ENCODE measurements around the gene SEMA6C.
"Not testable (repeated sequence)": the region's sequence is repeated elsewhere in the genome, so short reads cannot be mapped to it uniquely, and the experiment has no call there.

SEMA6C gene

GRCh38 chr1:151146412-151147131, at the start of gene SEMA6C:
SEMA6C (minus strand) TSS chr1:151146631; CDS start chr1:151142621, 4,010 bp downstream.
- peak; percentile 65 to 78 for DNase-seq (ENCODE audit: low read depth in 2 of 2)

DNA sequence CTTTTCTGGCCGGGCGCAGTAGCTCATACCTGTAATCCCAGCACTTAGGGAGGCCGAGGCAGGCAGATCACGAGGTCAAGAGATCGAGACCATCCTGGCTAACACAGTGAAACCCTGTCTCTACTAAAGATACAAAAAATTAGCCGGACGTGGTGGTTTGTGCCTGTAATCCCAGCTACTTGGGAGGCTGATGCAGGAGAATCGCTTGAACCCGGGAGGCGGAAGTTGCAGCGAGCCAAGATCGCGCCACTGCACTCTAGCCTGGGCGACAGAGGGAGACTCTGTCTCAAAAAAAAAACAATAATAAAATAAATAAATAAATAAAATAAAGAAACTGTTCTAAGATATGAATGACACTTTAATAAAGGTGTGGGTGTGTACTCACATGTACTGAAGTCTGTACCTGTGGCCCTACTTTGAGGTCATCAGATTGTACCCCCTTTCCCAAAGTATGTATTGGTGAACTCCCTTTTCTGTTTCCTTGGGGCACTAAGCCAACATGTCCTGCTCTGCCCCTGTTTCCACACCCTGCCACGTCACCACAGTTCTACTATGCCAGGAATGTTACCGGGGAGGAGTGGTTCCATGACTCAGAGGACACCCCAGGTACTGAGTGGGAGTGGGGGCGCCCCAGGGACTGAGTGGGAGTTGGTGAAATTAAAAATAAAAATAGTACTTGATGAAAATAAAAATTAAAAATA, 48.6 kb upstream of the SEMA6C start:
- not testable (repeated sequence) for DNase-seq (ENCODE audit: low read depth in 2 of 2)

GRCh38 chr1:151193856-151194255, 47.4 kb upstream of the SEMA6C start:
- DNase-seq (ENCODE audit: low read depth in 2 of 2), result no peak

- no peak for DNase-seq (ENCODE audit: low read depth in 2 of 2)
These were observed 46.9 kb upstream of the SEMA6C start for GRCh38 chr1:151193304-151193703.

GRCh38 chr1:151192047-151192446, 45.6 kb upstream of the SEMA6C start:
- DNase-seq (ENCODE audit: low read depth in 2 of 2), result no peak

DNA sequence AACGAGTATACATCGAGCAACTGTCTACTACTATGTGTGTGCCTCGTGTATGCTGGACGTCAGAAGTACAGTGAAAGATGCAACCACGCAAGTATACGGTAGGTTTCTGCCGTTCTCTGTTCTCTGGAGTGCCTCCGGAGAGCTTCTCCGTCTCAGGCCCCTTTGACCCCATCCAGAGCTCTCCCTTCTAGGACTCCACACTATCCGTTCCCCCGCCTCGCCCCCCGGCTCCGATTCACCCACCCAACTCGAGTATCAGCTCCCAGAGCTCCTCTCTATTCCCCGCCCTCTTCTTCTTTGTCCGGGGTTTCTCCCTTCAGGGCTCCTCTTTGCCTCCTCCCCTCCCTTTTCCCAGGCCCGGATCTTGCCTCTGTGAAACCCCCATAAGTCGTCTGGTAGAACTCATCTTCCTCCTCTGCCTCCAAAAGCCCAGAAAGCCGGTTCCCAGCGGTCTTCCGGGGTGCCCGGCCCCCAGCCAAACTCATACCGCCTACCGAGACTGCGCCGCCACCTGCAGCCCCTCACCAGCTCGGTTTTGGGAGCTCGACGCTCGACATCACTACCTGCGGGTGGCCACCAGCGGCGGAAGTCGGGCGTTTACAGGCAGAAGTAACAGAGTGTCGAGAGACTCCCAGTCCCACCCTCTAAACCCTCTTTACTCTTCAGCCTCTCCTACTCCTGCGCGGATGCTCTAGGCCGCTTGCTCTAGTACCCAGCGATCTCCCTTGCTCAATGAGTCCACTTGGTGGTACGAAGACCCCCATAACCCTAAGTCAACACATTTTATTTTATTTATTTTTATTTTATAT, 43.4 kb upstream of the SEMA6C start, which contains the start of gene VPS72:
VPS72 (minus strand) TSS at position 561 of the 809 bp plus-strand sequence; CDS start at position 485, 76 bp downstream.
- peak; percentile 60 to 61 for DNase-seq (ENCODE audit: low read depth in 2 of 2)

- DNase-seq (ENCODE audit: low read depth in 2 of 2), result not testable (repeated sequence)
These were observed 42.2 kb upstream of the SEMA6C start for GRCh38 chr1:151188667-151189066.

DNA sequence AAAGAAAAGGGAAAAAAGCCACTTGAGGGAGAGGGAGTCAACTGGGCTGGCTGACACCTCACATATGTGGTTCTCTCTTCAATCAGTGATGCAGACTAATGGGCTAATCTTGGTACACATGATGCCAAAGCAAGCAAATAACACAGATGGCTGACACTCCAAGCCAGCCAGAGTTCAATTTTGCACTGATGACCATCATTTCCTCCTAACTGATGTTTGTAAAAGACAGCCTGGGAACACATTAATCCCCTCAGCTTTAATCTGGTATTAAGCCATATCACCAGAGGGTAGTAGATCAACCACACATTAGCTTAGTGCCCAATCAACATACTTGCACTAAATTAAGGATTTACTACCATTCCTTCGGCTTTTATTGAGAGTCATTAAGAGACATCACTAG, 40.8 kb upstream of the SEMA6C start:
- DNase-seq (ENCODE audit: low read depth in 2 of 2), result no peak

GRCh38 chr1:151184211-151184610, 37.8 kb upstream of the SEMA6C start:
- DNase-seq (ENCODE audit: low read depth in 2 of 2), result no peak

- no peak for DNase-seq (ENCODE audit: low read depth in 2 of 2)
These were observed 30.1 kb upstream of the SEMA6C start for GRCh38 chr1:151176514-151177045.

DNA sequence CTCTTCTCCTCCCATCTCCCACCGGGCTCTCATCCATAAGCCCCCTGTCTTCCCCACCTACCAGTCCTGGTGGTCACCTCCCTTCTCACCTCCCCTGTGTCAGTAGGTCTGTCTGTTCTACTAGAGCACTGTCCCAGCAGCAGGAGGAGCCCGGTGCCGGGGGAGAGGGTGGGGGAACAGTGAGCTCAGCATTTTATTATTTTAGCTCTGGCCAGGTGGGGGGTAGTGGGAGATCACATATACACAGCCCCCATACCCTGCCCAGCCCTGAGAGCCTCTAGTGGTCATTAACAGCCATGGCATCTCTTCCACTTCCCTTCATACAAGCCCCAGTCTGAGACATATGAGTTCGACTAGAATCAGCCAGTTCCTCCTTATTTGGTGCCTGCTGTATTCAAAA, 29.4 kb upstream of the SEMA6C start, which contains the start of gene TMOD4:
TMOD4 (minus strand) TSS at position 119 of the 400 bp plus-strand sequence. CDS start 1,106 bp downstream, outside the sequence.
- DNase-seq (ENCODE audit: low read depth in 2 of 2), result no peak

DNA sequence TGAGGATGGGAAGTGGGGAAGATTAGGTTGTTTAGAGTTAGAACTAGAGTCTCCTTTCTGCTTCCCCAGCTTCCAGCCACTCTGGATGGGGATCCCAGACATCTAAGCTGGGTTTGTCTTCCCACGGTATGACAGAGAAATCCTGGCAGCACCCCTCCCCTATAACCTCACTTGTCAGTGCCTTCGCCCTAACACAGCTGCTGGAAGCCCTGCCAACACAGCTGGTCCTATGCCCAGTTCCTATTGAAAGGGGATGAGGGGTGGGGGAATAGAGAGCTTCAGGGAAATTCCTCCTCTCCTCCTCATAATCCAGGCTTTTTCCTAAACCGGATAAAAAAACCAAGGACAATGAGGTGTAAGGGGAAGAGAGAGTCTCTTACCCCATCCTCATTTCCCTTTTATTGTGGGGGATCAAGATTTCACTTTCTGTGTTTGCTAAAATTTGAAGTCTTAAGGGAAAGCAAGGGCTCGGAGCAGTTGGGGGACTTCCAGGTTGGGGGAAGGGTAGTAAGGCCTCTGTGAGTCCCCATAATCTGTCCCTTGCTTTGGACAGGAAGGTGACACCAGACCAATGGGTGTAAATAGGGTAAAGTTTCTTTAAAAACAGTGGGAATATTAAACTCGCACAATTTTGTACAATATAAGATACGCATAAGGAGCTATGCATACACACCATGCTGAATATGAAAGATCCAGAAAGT, 28.8 kb upstream of the SEMA6C start:
- no peak for DNase-seq (ENCODE audit: low read depth in 2 of 2)

GRCh38 chr1:151171190-151171589, 24.8 kb upstream of the SEMA6C start:
- DNase-seq (ENCODE audit: low read depth in 2 of 2), result no peak

DNA sequence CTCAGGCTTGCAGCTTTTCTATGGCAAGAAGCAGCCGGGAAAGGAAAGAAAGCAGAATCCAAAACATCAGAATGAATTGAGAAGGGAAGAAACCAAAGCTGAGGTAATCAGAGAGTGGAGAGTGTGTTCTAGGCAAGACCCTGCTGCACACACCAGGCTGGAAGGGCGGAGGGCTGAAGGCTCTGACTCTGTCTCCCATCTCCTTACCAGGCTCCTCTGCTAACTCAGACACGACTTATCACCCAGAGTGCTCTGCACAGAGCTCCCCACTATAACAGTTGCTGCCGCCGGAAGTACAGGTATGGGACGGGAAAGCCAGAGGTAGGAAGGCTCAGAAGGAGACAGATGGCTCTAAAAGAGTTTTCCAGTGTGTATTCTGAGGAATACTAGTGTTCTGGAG, 20.7 kb upstream of the SEMA6C start:
- DNase-seq (ENCODE audit: low read depth in 2 of 2), result no peak

DNA sequence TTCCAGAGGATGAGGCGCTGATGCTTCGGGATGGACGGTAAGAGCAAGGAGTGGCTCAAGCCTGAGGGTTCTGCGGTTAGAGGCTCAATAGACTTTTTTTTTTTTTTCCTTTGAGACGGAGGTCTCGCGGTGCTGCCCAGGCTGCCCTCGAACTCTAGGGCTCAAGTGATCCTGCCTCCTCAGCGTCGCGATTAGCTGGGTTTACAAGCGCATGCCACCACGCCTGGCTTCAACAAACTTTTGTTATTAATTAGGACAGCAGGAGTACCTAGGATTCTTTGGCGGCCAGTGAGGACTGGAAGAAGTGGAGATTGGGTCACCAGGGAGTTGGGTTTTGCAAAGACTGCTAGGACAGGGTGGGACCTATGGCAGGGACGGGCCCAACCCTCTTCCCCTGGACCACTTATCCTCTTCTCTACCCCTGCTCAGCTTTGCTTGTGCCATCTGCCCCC, 20.1 kb upstream of the SEMA6C start:
- DNase-seq (ENCODE audit: low read depth in 2 of 2), result no peak

DNA sequence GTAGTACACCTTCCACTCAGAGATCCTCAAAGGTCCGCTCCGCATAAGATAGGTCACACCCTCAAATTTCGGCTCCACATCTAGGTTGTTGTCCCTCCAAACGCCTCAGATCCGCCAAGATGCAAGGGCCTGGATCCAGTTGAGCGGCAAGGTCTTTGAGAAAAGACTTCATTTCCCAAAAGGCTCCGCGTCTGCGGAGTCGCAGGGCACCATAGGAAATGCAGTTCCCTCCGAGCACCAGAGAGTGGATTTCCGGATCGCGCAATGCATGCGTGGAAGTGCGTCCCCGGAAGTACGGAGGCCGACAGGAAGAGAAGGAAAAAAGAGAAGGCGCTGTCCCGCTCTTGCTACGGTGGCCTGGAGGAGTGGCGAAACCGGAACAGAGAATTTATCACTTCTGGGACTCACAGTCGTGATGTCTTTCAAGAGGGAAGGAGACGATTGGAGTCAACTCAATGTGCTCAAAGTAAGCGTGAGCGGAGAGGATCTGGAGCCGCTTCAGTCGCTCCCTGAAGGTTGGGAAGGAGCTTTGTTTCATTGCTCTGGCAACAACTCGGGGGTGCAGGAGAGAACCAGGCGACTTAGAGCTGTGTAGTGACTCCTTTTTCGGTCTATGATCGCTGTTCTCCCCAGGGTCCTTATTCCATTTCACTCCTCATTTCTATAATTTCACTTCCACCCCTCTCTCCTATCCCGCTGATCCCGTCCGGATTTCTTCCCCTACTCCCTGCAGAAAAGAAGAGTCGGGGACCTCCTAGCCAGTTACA, 19.5 kb upstream of the SEMA6C start, which contains the start of the genes LYSMD1 and SCNM1:
LYSMD1 (minus strand) TSS at position 165 of the 767 bp plus-strand sequence. CDS start 644 bp downstream, outside the sequence.
SCNM1 (plus strand) TSS at position 407 of the 767 bp plus-strand sequence; CDS start at position 416, 9 bp downstream.
- peak; percentile 86 for DNase-seq (ENCODE audit: low read depth in 2 of 2)

- no peak for DNase-seq (ENCODE audit: low read depth in 2 of 2)
These were observed 18.9 kb upstream of the SEMA6C start for GRCh38 chr1:151165281-151165737.

DNA sequence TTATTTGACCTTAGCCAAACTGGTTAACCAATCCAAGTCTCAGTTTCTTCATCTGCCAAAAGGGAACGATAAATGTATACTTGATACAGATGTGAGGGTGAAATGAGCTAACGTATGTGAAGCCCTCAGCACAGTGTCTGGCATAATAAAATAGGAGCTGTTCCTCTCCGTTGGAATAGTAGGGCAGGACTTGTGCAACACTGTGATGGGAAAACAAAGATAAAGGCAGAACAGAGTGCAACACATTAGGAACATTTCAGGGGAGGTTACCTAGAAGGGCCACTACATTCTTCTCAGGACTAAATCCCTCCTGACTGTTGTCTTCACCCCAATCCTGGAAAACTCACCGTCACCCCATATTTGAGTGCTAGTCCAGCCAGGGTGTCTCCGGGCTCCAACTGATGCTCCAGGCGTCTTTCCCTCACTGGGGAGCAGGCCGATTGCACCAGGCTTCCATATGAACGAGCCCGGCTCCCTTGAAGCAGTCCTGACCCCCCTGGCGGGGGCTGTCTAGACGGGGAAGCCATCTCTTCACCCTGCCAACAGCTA, 18.4 kb upstream of the SEMA6C start:
- DNase-seq (ENCODE audit: low read depth in 2 of 2), result no peak

GRCh38 chr1:151159373-151159772, 12.9 kb upstream of the SEMA6C start:
- no peak for DNase-seq (ENCODE audit: low read depth in 2 of 2)

All from stimulated activated CD8-positive, alpha-beta memory T cell treated with anti-CD3 and anti-CD28 coated beads, Interleukin-7, amount 100 ng/mL, for 1 hour (primary cell).